HG02610 (cell line): ENCODE measurements around the gene TLE6.
"Not testable (repeated sequence)": the region's sequence is repeated elsewhere in the genome, so short reads cannot be mapped to it uniquely, and the experiment has no call there.

ENCODE experiments used
- ATAC-seq: cut with Tn5 transposase; IDR thresholded peaks from one replicate; pipeline ENCODE4 v1.9.1; 2021; ENCODE audit warnings: mild to moderate bottlenecking, moderate library complexity; ENCODE audit not compliant: unreplicated experiment

Gene TLE6

DNA sequence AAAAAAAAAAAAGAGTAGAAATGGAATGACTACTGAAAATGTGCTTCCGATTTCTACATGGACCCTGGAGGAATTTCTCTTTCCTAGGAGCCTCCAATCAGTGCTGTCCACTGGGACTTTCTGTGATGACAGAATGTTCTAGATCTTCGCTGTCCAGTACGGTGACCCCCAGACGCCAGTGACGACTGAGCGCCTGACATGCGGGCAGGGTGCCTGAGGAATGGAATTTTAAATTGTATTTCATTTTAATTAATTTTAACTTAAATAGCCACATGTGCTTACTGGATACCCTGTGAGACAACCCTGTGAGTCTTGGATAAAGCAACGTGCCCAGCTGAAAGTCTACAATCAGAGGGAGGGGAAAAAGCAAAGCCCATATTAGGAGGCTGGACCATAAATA is 4.1 kb upstream of the TLE6 start:
- no peak for ATAC-seq

DNA sequence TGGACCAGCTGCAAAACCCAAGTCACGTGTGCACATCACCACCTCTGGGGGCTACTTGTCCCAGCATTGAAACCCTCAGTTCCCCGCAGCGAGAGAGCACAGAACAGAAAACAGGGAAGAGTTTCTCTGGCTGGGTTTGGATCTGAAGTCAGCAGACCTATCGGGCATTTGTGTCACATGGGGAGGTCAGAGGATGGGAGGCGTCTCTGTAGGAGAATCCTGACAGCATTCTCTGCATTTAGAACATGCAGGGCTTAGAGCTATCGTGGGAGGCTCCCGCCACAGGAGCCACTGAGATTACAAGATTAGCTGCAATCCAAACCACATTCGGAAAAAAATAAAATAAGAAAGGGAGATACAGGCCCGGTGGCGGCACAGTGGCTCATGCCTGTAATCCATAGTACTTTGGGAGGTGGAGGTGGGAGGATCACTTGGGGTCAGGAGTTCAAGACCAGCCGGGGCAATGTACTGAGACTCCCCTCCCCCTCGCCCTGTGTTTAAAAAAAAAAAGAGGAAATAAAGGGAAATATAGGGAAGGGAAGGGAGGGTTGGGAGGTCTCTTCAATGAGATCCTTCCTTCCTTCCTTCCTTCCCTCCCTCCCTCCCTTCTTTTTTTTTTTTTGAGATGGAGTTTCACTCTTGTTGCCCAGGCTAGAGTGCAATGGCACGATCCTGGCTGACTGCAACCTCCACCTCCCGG is 2.9 kb upstream of the TLE6 start:
- ATAC-seq: no peak

DNA sequence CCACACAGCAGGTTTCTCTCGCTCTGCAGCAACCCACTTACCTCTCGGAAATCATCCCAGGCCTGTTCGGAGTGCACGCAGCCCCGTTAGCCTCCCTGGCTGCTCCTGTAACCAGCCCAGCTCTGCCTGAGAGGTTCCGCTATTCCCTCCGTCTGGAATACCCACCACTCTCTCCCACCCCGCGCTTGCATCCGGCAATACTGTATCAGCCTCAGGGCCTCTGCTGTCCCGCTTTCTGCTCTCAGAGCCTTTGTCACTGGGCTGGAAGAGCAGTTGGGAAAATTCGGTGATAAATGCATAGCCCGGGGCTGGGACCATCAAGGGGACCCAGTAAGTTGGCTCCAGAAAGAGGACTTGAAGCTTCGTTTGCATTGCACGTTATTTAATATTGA is 759 bp upstream of the TLE6 start:
- ATAC-seq: no peak

DNA sequence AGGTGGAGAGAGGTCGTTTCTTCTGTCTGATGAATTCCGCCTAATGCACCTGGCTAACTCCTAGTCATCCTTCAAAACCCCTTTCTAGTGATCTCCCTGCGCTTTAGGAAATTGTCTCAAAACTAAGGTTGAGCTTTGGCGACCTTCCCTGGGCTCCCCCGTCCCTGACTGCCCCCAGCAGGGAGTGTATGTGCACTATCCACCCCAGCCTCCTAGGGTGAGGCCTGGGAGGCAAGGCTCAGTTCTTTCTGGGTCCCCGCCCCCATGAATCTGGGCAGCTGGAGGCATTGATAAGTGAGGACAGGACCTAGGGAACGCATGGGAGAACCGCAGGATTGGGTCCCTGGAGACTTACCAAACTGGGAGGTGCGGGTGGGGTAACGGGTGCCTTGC is 378 bp downstream of the TLE6 start:
- no peak for ATAC-seq

DNA sequence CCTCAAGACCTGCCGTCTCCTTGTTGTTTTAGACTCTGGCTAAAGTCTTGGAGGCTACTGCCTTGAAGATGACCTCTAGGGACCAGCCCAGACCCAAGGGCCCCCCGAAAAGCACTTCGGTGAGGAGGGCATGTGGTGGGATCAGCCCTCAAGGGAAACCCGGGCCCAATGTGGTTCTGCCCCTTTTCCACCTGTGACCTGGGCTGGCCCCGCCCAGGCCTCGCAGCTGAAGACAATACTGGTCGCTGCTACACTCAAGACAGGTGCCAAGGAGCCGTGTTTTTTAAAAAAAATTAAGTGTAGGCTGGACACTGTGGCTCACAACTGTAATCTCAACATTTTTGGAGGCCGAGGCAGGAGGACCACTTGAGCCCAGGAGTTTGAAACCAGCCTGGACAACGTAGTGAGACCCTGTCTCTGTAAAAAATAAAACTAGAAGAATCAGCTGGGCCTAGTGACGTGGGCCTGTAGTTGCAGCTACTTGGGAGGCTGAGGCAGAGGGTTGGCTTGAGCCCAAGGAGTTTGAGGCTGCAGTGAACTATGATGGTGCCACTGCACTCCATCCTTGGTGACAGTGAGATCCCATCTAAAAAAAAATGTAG is 903 bp downstream of the TLE6 start:
- ATAC-seq: no peak

DNA sequence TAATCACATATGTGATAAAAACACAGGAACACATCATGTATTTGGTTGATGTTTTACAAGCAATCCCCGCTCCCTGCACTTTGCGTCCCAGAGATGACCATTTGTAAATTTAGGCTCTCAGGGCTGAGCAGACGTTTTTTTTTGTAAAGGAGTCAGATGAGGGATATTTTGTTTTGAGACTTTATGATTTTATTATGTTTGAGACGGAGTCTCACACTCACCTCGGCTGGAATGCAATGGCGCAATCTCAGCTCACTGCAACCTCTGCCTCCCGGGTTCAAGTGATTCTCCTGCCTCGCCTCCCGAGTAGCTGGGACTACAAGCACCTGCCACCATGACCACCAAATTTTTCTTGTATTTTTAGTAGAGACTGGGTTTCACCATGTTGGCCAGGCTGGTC is 1.4 kb downstream of the TLE6 start:
- no peak for ATAC-seq

DNA sequence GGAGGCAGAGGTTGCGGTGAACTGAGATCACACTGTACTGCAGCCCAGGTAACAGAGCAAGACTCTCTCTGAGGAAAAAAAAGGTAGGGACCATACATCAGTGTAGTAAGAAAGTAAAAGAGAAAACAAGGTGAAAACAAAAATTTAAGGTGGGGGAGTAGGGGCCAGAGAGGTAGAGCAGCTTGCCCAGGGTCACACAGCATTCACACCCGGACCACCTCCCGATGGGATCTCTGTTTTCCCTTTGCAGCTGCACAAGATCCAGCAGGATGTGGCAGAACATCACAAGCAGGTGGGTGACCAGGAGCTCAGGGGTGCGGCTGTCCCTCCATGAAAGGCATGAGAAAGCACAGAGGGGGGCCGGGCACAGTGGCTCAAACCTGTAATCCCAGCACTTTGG is 4.5 kb downstream of the TLE6 start:
- ATAC-seq: no peak

DNA sequence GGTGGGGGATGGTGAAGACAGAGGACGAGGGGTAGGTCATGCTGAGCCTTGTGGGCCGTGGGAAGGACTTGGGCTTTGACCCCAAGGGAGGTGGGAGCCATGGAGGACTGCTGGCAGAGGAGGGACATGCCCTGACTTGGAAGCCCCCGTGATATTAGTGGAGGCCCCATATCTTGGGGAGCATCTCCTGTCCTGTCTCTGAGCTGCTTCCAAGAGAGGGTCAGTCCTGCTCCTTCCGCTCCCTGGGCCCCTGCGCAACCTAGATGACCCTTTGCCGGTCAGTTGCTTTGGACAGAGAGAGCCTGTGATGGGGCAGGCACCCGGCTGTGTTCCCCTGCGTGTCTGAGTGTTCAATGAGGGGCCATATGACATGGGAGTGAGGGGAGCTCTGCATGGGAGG is 5.2 kb downstream of the TLE6 start:
- no peak for ATAC-seq

DNA sequence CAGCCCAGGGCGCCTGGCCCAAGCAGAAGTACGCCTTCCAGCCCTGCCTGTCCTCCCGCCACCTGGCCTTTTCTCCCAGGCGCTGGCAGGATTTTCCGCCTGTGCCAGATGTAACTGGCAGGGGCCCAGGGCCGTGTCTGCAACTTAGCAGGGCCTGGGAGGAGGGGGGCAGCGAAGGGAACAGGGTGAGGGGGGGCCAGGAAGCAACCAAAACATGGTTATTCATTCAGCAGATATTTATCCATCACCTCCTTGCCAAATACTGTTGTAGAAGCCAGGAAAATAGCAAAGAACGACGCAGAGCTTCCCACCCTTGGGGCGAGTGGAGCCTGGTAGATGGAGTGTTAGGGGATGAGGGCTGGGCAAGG is 5.6 kb downstream of the TLE6 start:
- ATAC-seq: no peak

DNA sequence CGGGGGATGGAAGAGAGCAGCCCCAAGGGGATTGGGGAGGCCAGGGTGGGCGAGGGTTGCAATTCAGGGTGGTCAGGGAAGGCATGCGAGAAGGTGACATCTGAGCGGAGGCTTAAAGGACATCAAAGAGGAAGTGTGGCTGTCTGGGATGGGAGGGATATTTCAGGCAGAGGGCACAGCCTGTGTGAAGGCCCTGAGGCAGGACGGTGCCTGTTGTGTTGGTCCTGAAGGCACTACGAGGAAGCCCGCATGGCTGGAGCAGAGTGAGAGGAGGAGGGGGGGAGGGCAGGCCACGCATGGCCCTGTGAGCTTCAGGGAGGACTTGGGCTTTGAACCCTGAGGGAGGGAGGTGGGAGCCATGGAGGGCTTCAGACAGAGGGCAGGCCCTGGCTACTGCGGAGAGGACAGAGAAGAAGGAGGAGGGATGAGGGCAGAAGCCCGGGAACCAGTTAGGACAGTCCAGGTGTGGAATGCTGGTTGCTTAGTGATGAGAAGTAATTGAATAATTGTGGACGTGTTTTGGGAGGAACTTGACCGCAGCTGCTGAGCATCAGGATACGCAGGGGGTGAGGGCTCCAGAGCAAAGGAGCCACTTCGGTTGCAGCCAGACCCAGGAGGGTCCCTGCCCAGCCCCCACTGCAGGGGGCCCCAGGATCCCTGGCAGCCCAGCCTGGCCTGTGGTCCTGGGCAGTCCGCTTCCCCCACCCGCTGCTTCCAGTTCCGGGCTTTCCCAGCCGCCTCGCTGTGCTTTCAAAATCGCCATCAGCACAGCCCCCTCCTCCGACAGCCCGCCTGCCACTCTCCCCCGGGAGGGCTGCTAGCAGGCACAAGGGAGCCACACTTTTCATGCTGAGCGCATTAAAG is 6.2 kb downstream of the TLE6 start:
- ATAC-seq: no peak

DNA sequence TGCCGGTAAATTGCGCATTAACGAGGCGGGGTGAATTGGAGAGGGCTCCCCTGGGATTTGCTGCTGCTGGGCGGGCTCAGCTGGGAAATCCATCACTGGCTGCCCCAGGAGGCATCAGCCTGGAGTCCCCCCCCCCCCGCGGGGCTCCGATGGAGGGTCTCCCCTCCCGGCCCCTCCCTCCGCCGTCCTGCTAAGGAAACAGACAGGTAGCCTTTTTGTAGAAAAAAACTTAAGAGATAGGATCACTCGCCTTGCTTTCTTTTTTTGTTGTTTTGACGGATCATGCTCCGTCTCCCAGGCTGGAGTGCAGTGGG is 6.8 kb downstream of the TLE6 start:
- ATAC-seq: no peak

DNA sequence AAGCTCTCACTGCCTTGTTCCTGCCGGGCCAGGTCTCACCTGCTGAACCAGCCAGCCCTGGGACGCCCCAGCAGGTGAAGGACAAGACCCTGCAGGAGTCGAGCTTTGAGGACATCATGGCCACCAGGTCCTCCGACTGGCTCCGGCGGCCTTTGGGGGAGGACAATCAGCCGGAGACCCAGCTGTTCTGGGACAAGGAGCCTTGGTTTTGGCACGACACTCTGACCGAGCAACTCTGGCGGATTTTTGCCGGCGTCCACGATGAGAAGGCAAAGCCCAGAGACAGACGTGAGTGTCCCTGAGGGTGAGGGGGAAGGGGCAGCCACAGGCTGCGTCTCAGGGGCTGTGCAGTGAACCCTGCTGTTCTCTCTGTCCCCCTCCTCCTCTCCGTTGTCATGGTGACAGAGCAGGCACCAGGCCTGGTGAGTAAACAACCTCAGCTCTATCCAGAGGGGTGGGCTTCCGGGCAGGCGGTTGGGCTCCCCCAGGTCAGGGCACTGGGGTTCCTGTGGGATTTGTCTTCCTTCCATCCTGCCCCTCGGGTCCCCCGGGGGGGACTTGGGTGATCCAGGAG is 9.7 kb downstream of the TLE6 start:
- no peak for ATAC-seq

DNA sequence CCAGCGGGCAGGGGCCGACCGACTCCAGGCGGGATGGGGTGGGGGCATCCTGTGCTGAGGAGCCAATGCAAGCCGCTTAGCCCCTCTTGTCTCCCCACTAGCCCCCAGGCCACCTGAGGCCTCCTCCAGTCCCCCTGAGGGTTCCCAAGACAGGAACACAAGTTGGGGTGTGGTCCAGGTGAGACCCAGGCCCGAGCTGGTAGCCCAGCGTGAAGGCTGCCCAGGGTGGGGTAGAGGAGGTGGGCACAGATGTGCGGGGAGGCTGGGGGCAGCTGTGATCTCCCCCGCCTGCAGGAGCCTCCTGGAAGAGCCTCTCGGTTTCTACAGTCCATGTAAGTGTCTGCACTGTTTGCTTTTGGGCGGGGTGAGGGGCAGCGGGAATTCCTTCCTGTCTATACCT is 10.4 kb downstream of the TLE6 start:
- ATAC-seq: no peak

DNA sequence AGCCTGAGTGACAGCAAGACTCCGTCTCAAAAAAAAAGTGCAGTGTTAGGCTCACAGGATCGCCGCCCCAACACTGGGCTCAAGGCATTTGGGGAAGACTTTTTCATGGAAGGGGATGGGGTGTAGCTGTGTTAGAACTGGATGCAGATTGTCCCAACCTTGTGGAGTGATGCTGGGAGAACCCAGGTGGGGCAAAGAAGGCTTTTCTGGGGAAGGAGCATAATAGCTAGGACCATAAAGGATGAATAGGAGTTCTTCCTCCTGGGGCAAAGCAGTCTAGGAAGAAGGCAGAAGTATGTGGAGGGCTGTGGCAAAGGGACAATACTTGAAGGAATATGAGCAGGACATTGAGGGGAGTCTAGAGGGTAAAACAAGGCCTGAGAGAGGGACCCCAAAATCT is 11.2 kb downstream of the TLE6 start:
- ATAC-seq: no peak

DNA sequence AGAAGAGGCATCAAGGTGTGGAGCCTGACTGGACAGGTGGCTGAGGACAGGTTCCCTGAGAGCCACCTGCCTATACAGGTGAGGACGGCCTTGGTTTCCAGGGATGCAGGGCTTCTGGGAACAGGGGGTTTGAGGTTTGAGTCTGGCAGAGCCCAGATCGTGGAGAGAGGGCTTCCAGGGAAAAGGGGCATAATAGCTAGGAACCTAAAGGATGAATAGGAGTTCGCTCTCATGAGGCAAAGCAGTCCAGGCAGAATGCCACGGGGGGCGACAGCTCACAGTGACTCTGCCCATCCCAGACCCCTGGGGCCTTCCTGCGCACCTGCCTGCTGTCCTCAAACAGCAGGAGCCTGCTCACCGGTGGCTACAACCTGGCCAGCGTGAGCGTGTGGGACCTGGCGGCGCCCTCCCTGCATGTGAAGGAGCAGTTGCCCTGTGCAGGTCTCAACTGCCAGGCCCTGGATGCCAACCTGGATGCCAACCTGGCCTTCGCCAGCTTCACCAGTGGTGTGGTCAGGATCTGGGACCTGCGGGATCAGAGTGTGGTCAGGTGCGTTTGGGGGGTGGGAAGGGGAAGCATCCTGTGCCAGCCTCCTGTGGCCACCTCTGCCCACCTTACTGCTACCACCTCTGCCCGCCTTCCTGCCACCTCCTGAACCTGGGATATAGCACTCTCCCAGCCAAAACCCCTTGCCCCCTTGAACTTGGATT is 12.0 kb downstream of the TLE6 start:
- ATAC-seq: no peak

DNA sequence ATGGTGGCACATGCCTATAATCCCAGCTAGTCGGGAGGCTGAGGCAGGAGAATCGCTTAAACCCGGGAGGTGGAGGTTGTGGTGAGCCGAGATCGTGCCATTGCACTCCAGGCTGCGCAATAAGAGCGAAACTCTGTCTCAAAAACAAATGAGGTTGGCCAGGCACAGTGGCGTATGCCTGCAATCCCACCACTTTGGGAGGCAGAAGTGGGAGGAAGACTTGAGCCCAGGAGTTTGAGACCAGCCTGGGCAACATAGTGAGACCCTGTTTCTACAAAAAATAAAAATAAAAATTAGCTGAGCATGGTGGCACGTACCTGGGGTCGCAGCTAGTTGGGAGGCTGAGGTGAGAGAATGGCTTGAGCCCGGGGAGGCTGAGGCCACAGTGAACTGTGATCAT is 15.0 kb downstream of the TLE6 start:
- not testable (repeated sequence) for ATAC-seq

DNA sequence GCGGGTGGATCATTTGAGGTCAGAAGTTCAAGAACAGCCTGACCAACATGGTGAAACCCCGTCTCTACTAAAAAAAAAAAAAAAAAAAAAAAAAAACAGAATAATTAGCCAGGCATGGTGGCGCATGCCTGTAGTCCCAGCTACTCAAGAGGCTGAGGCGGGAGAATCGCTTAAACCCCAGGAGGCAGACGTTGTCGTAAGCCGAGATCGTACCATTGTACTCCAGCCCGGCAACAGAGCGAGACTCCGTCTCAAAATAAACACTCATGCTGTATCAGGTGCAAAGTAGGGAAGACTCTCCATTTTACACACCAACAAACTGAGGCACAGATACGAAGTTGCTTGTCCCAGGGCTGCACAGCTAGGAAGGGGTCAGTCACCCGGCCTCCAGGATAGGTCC is 15.6 kb downstream of the TLE6 start:
- ATAC-seq: no peak

DNA sequence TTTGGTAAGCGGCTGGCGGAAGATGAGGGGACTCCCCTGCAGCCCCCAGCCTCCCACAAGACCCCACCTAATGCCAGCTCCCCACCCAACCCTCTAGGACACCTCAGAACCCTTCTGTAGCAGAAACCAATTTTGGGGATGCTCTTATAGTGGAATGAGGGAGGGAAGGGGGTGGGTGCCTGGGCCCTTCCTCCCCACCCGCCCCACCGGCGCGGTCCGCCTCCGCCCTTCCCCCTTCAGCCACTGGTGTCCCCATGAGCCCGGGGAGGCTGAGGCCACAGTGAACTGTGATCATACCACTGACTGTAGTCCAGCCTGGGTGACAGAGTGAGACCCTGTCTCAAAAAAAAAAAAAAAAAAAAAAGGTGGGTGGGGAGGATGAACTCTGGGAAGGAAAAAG is 16.2 kb downstream of the TLE6 start:
- no peak for ATAC-seq

DNA sequence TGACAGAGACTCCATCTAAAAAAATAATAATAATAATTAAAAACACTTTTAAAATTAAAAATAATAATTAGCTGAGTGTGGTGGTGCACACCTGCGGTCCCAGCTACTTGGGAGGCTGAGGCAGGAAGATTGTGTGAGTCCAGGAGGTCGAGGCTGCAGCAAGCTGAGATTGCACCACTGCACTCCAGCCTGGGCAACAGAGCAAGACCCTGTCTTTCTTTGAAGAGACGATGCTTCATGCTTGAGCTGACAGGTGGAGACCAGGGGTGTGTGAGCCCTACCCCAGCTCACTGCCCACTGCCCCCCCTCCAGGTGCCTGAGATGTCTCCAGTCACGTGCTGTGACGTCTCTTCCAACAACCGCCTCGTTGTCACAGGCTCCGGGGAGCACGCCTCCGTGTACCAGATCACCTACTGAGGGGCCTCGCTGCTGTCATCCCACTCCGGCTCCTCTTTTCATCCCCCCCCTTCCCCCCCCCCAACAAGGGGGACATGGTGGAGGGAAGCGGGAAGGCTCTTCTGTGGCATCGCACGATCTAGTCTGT is 17.3 kb downstream of the TLE6 start:
- no peak for ATAC-seq

DNA sequence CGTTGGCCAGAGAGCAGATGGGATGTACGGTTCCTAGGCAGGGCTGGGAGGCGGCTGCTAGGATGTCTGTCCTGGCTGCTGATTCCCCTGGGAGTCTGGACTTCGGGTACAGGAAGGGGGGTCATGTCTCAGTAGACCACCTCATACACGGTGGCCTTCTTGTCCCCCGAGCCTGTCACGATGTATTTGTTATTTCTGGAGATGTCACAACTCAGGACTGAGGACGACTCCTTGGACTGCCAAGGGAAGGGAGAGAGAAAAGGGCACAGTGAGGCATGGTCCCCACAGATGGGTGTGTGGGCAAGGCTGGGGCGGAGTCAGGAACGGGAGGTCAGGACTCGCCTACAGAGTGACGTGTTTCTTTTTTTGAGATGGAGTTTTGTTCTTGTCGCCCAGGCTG is 20.4 kb downstream of the TLE6 start:
- ATAC-seq: no peak

DNA sequence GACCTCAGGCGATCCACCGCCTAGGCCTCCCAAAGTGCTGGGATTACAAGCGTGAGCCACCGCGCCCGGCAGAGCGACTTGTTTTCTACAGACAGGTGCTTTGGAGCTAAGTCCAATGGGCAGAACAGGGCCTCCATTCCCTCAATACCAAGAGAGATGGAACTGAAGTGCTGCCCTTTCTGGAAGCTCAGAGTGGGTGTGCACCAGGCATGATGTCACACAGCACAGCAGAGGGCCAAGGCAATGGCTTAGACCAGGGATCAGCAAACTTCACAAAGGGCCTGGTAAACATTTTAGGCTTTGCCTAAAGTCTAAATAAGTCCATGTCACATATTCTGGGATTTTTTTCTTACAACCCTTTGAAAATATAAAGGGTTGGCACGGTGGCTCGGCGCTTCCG is 21.3 kb downstream of the TLE6 start:
- ATAC-seq: no peak
